CD14-positive monocyte (primary cell): ENCODE data around the gene SPRED3. TPM values are rescaled to one million over a fixed set of nuclear protein-coding genes. Genes with fewer than 3 reads are reported as not detected.
A peak's percentile ranks its signal among the peaks of the same experiment; 100 is the strongest.
"Not testable (repeated sequence)": the region's sequence is repeated elsewhere in the genome, so short reads cannot be mapped to it uniquely, and the experiment has no call there.

Source experiments
- DNase-seq, 3 donors: peaks; one replicate each; pipeline ENCODE4 v3.0.0-alpha.2; 2011 to 2022
- H2AFZ ChIP-seq: 2 replicates; pipeline ENCODE4 v1.6.0; 2012; ENCODE audit warnings: mild to moderate bottlenecking, low read depth, low read length, inconsistent platforms; ENCODE audit not compliant: insufficient read depth, poor library complexity, severe bottlenecking
- H3K27ac ChIP-seq, 2 donors: 1 replicate in 1 of 2; 2 replicates in 1 of 2; pipeline ENCODE4 v1.5.1; 2012 to 2013; ENCODE audit warnings: low read length in 2 of 2, control low read depth in 1 of 2, inconsistent platforms in 1 of 2, low read depth in 1 of 2, mild to moderate bottlenecking in 1 of 2
- H3K27me3 ChIP-seq, 2 donors: one replicate each; pipeline versions ENCODE4 v1.6.0 to v1.6.1; 2011 to 2013; ENCODE audit warnings: low read length in 2 of 2; ENCODE audit not compliant: control insufficient read depth in 2 of 2, insufficient read depth in 2 of 2
- H3K36me3 ChIP-seq, 2 donors: replicated peaks in 1 of 2; 1 replicate in 1 of 2; 2 replicates in 1 of 2; pipeline versions ENCODE4 v1.5.1 to v1.6.1; 2012 to 2013; ENCODE audit warnings: low read length in 2 of 2, control low read depth in 1 of 2, inconsistent platforms in 1 of 2, mild to moderate bottlenecking in 1 of 2; ENCODE audit not compliant: insufficient read depth in 2 of 2, control insufficient read depth in 1 of 2
- H3K4me1 ChIP-seq, 2 donors: 1 replicate in 1 of 2; 2 replicates in 1 of 2; pipeline versions ENCODE4 v1.5.1 to v1.6.1; 2012 to 2013; ENCODE audit warnings: low read length in 2 of 2, control low read depth in 1 of 2, inconsistent platforms in 1 of 2, mild to moderate bottlenecking in 1 of 2, moderate library complexity in 1 of 2; ENCODE audit not compliant: insufficient read depth in 2 of 2, control insufficient read depth in 1 of 2
- H3K4me2 ChIP-seq: replicated peaks from 2 replicates; pipeline ENCODE3; 2012; ENCODE audit warnings: low read length, moderate library complexity, mild to moderate bottlenecking; ENCODE audit not compliant: poor library complexity, severe bottlenecking; ENCODE audit errors: extremely low read depth
- H3K4me3 ChIP-seq, 3 experiments: fragments of 200-600 bp in 1 of 3; sonication (generic) in 1 of 3; replicated peaks in 1 of 3; 1 replicate in 2 of 3; 2 replicates in 1 of 3; pipeline ENCODE4 v1.5.1; 2011 to 2013; ENCODE audit warnings: low read length in 3 of 3, mild to moderate bottlenecking in 3 of 3, control low read depth in 2 of 3, low read depth in 2 of 3, inconsistent platforms in 1 of 3, moderate library complexity in 1 of 3
- H3K79me2 ChIP-seq: 2 replicates; pipeline ENCODE4 v1.6.0; 2012; ENCODE audit warnings: mild to moderate bottlenecking, control low read depth, inconsistent platforms, low read length, moderate library complexity; ENCODE audit not compliant: insufficient read depth
- H3K9ac ChIP-seq: 2 replicates; pipeline ENCODE4 v1.6.0; 2017; ENCODE audit warnings: low read length, mild to moderate bottlenecking; ENCODE audit not compliant: insufficient read depth, poor library complexity, severe bottlenecking
- H3K9me3 ChIP-seq, 2 donors: replicated peaks in 1 of 2; 1 replicate in 1 of 2; 2 replicates in 1 of 2; pipeline versions ENCODE4 v1.5.1 to v1.6.1; 2012 to 2013; ENCODE audit warnings: low read length in 2 of 2, control low read depth in 1 of 2; ENCODE audit not compliant: control insufficient read depth in 1 of 2, insufficient read depth in 1 of 2
- H4K20me1 ChIP-seq: 2 replicates; pipeline ENCODE4 v1.6.0; 2012; ENCODE audit warnings: mild to moderate bottlenecking, low read length, control low read depth, moderate library complexity; ENCODE audit not compliant: insufficient read depth
- H3K27ac Mint-ChIP-seq, 7 donors: one replicate each; pipeline ENCODE4 v1.8.0; 2020; ENCODE audit warnings: mild to moderate bottlenecking in 7 of 7, mixed read lengths in 7 of 7, moderate library complexity in 6 of 7, inconsistent platforms in 2 of 7
- H3K27me3 Mint-ChIP-seq, 3 donors: one replicate each; pipeline ENCODE4 v1.8.0; 2021 to 2022; ENCODE audit warnings: low read depth in 3 of 3, mild to moderate bottlenecking in 3 of 3, mixed read lengths in 3 of 3, moderate library complexity in 3 of 3, inconsistent platforms in 1 of 3
- H3K36me3 Mint-ChIP-seq, 2 donors: one replicate each; pipeline ENCODE4 v1.8.0; 2020; ENCODE audit warnings: mixed read lengths in 2 of 2, inconsistent platforms in 1 of 2, mild to moderate bottlenecking in 1 of 2
- H3K4me1 Mint-ChIP-seq: one replicate; pipeline ENCODE4 v1.8.0; 2020; ENCODE audit warnings: mild to moderate bottlenecking, mixed read lengths
- H3K4me3 Mint-ChIP-seq, 2 donors: one replicate each; pipeline ENCODE4 v1.8.0; 2020; ENCODE audit warnings: mild to moderate bottlenecking in 2 of 2, mixed read lengths in 2 of 2, moderate library complexity in 1 of 2
- H3K9me3 Mint-ChIP-seq, 7 donors: one replicate each; pipeline ENCODE4 v1.8.0; 2020 to 2022; ENCODE audit warnings: mixed read lengths in 7 of 7, mild to moderate bottlenecking in 6 of 7, moderate library complexity in 6 of 7, inconsistent platforms in 2 of 7
- CTCF ChIP-seq: fragments of 200-600 bp; IDR thresholded peaks from one replicate; pipeline ENCODE4 v1.8.0; 2022; ENCODE audit warnings: antibody characterized with exemption, mild to moderate bottlenecking
- WGBS: methylation state at CpG from one replicate; pipeline ENCODE4 v1.1.5; 2013; ENCODE audit warnings: missing lambda C conversion rate; ENCODE audit not compliant: insufficient coverage; 5-methylcytosine and 5-hydroxymethylcytosine counted together
- intact Hi-C, 2 donors: fragments of 100-400 bp; cut with micrococcal nuclease; formaldehyde crosslinking; loops; one replicate each; pipeline versions ENCODE4 v1.15.0 to v1.15.1; 2023
- polyA plus RNA-seq, 3 donors: library from polyadenylated mRNA; depleted of rRNA in 1 of 3; unstranded in 2 of 3; stranded (reverse) in 1 of 3; fragments of 300-500 nt in 2 of 3; fragments of >200 nt in 1 of 3; fragmentation: Illumina TruSeq in 2 of 3; gene quantifications; 1 replicate in 2 of 3; 2 replicates in 1 of 3; pipeline ENCODE4 v1.2.3, GENCODE V29; 2012 to 2021

Gene SPRED3
- polyA plus RNA-seq, 3 donors: 0.33 TPM; not detected in 2

DNA sequence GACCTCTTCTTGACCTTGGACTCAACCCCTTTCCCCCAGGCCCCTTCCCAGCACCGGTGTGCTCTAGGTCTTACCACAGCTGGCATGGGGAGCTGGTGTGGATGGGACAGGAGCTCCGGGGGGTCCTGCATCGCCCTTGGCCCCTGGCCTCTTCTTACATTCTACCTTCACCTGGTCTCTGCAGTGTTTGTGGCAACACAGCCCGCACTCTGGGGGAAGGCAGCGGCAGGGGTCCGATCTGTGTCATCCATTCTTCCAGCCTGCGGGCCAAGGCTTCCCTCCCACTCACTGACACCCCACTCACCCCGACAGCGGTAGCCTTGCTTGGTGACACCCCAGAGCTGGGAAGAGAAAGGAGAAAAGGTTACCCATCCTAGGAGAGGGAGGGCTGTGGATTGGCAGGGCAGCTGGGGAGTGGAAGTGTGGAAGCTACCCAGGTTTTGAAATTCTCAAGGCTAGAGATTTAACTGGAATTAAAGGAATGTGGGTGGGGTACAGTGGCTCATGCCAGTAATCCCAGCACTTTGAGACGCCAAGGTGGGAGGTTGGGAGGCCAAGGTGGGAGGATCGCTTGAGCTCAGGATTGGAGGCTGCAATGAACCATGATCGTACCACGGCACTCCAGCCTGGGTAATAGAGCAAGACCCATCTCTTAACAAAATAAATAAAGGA, 22.7 kb downstream of the SPRED3 start:
- Histone ChIP-seq H4K20me1 (peaks cover 38% of the 10 kb centered on the region), H3K36me3 (peaks cover 69 to 87% of the 10 kb centered on the region in 2 donors), H3K27me3 (no peaks in the 10 kb centered on the region), H3K4me1 (peaks cover 4 to 8% of the 10 kb centered on the region in 2 donors), H3K4me2 (no peak overlapping the region), H3K4me3 (no peak overlapping the region), H2AFZ (no peak overlapping the region), H3K9ac (no peak overlapping the region), H3K79me2 (no peaks in the 10 kb centered on the region), H3K27ac (peak overlapping the region; percentile 9 to 68), H3K9me3 (no peaks in the 10 kb centered on the region)
- no peak for DNase-seq
- H3K36me3 Mint-ChIP-seq: peaks cover 68 to 89% of the 10 kb centered on the region in 2 donors
- H3K4me3 Mint-ChIP-seq: no peak overlapping the region
- H3K9me3 Mint-ChIP-seq: peaks cover 0 to 4% (median 0%) of the 10 kb centered on the region in 7 donors
- intact Hi-C loops: no loop called here
- no peak for TF ChIP-seq CTCF
- peak overlapping the region in 4 of 7 donors; percentile 38 to 82 (median 48) for H3K27ac Mint-ChIP-seq
- H3K27me3 Mint-ChIP-seq: peaks cover 0 to 3% (median 0%) of the 10 kb centered on the region in 3 donors
- 100% methylated on average over 1 of the region's 13 CpGs for WGBS
- H3K4me1 Mint-ChIP-seq: peaks cover 11% of the 10 kb centered on the region

DNA sequence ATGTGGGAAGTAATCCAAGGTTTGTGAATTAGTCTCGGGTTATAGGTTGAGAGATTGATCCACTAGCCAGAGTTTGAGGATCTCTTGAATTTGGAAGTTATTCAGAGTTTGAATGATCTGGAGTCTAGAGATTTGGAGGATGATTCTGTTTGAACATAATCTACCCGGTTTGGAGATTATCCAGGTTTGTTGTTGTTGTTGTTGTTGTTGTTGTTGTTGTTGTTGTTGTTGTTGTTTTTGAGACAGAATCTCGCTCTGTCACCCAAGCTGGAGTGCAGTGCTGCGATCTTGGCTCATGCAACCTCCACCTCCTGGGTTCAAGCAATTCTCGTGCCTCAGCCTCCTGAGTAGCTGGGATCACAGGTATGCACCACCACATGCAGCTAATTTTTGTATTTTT, 23.4 kb downstream of the SPRED3 start:
- H3K27me3 ChIP-seq, H3K79me2 ChIP-seq, H2AFZ ChIP-seq, H3K9ac ChIP-seq, DNase-seq, H3K9me3 Mint-ChIP-seq, H3K4me3 ChIP-seq, H3K27me3 Mint-ChIP-seq, H3K4me2 ChIP-seq, H3K27ac Mint-ChIP-seq, intact Hi-C loops, H3K9me3 ChIP-seq, H3K27ac ChIP-seq, H3K4me3 Mint-ChIP-seq: not testable (repeated sequence)
- Histone ChIP-seq H4K20me1 (peaks cover 38% of the 10 kb centered on the region), H3K4me1 (peaks cover 4 to 11% of the 10 kb centered on the region in 2 donors), H3K36me3 (peaks cover 70 to 88% of the 10 kb centered on the region in 2 donors)
- H3K4me1 Mint-ChIP-seq: peaks cover 15% of the 10 kb centered on the region
- H3K36me3 Mint-ChIP-seq: peaks cover 71 to 88% of the 10 kb centered on the region in 2 donors
- 93% methylated on average over 5 of the region's 5 CpGs for WGBS
